Epithelial cell of esophagus (primary cell): Measurements from ENCODE around the gene TAS2R38.

ENCODE experiments used
- DNase-seq: peaks from one replicate; pipeline ENCODE4 v3.0.0; 2010; ENCODE audit warnings: low read depth
- H3K4me3 ChIP-seq: 2 replicates; pipeline ENCODE4 v1.5.1; 2011; ENCODE audit warnings: mild to moderate bottlenecking, low read length, control low read depth
- CTCF ChIP-seq: IDR thresholded peaks from 2 replicates; pipeline ENCODE4 v1.5.1; 2011; ENCODE audit warnings: low read depth, mild to moderate bottlenecking, low read length, control low read depth, inconsistent platforms; ENCODE audit not compliant: insufficient read depth; ENCODE audit errors: missing control alignments

The TAS2R38 gene

GRCh38 chr7:141950806-141951205, 22.8 kb downstream of the TAS2R38 start:
- no peak for TF ChIP-seq CTCF
- no peak for DNase-seq
- no peak overlapping the region for H3K4me3 ChIP-seq

- no peak overlapping the region for H3K4me3 ChIP-seq
- DNase-seq: no peak
- TF ChIP-seq CTCF: no peak
These were observed 23.7 kb downstream of the TAS2R38 start for GRCh38 chr7:141949911-141950310.

GRCh38 chr7:141949451-141949850, 24.1 kb downstream of the TAS2R38 start:
- no peak for TF ChIP-seq CTCF
- no peak for DNase-seq
- H3K4me3 ChIP-seq: no peak overlapping the region

- TF ChIP-seq CTCF: no peak
- DNase-seq: no peak
- no peak overlapping the region for H3K4me3 ChIP-seq
These were observed 24.6 kb downstream of the TAS2R38 start for GRCh38 chr7:141949021-141949420.

GRCh38 chr7:141946796-141947195, 26.8 kb downstream of the TAS2R38 start, which contains the start of gene CLEC5A:
CLEC5A (minus strand) TSS chr7:141946974; CDS start chr7:141946292, 682 bp downstream.
- no peak for DNase-seq
- H3K4me3 ChIP-seq: no peak within 1 kb of the TSS
- no peak for TF ChIP-seq CTCF

GRCh38 chr7:141945356-141945755, 28.2 kb downstream of the TAS2R38 start:
- H3K4me3 ChIP-seq: no peak overlapping the region
- DNase-seq: peak; percentile 94
- no peak for TF ChIP-seq CTCF

- peak; percentile 10 for DNase-seq
- no peak for TF ChIP-seq CTCF
- no peak overlapping the region for H3K4me3 ChIP-seq
These were observed 28.8 kb downstream of the TAS2R38 start for GRCh38 chr7:141944811-141945210.
